ENCODE data around the gene TFF3.

TFF3 gene

DNA sequence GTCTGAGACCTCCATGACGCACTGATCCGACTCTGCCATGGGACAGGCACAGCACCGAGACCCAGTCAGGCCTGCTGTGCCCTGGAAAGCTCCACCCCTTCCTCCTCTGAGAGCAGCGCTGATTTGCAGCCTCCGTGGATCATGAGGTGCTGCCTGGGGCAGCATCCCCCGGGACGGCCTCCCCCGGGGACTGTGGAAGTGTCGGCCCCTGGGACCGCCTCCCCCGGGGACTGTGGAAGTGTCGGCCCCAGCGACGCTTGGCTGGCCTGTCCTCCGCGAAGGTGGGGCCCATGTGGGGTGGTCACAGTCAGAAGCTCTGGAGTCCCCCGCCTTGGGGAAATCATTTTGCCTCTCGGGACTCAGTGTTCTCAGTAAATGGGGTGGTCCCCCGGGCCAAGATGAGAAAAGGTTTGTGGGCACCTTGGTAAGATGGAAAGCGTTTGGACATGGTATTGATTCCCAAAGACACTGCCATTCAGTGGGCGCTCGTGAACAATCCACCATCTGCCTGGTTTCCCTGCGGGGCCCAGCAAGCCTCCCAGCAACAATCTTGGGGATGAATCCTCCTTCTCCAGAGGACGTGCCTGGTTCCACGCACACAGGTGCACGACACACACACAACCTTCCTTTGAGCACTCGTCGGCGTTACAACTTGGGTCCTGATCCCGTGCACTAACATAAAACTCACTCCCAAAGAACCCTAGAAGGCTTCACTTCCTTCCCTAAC, 32.6 kb upstream of the TFF3 start:
- FAIRE-seq (no peak), DNase-seq (ENCODE audit: insufficient read length, low spot score) (no peak)

GRCh38 chr21:42346866-42347600, 31.8 kb upstream of the TFF3 start:
- DNase-seq (ENCODE audit: insufficient read length, low spot score) (no peak), FAIRE-seq (no peak)

GRCh38 chr21:42346441-42346840, 31.2 kb upstream of the TFF3 start:
- DNase-seq (ENCODE audit: insufficient read length, low spot score): no peak

DNA sequence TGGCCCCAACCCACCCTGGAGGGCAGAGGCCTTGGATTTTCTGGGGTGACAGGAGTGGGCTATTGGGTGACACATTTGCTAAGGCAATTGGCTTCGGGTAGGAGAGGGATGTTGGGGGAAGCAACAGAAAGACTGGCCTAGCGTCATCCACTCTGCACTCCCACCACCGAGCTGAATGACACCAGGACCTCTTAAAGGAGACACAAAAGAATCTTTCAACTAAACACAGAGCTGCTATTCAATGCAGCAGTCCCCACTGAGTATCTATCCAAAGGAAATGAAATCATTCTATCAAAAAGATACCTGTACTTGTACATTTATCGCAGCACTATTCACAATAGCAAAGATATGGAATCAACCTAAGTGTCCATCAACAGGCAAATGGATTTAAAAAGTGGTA, 29.4 kb upstream of the TFF3 start:
- DNase-seq (ENCODE audit: insufficient read length, low spot score) (no peak), FAIRE-seq (no peak)

More at GRCh38 chr21:42346441-42346840, 31.2 kb upstream of the TFF3 start:
- no peak for FAIRE-seq

- no peak for FAIRE-seq
- DNase-seq (ENCODE audit: insufficient read length, low spot score): no peak
These were observed 28.8 kb upstream of the TFF3 start for GRCh38 chr21:42343963-42344510.

- FAIRE-seq: no peak
These were observed 28.3 kb upstream of the TFF3 start for GRCh38 chr21:42343556-42343955.

GRCh38 chr21:42343101-42343500, 27.9 kb upstream of the TFF3 start:
- DNase-seq (ENCODE audit: insufficient read length, low spot score): no peak
- FAIRE-seq: no peak

More at GRCh38 chr21:42343556-42343955, 28.3 kb upstream of the TFF3 start:
- no peak for DNase-seq (ENCODE audit: insufficient read length, low spot score)

DNA sequence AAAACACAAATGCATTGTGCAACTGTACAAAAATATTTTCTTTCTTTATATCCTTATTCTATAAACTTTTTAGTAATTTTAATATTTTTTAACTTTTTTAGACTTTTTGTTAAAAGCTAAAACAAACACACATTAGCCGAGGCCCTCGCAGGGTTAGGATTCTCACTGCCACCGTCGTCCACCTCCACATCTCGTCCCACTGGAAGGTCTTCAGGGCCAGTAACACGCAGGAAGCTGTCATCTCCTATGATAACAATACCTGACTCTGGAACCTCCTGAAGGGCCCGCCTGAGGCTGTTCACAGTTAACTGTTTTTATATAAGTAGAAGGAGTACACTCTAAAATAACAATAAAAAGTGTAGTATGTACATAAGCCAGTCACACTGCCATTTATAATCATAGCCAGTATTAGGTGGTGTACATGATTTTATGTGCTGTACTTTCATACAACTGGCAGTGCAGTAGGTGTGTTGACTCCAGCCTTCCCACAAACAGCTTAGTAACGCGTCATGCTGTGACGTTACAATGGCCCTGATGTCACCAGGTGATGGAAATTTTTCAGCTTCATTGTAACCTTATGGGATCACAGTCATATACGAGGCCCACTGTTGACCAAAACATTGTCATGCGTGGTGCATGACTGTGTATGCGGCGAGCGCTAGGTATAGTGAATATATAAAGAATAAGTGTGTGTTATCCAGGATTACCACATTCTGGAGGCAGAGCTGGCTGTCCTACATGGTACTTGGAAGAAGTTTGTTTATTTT, 26.8 kb upstream of the TFF3 start:
- DNase-seq (ENCODE audit: insufficient read length, low spot score): no peak
- FAIRE-seq: no peak

DNA sequence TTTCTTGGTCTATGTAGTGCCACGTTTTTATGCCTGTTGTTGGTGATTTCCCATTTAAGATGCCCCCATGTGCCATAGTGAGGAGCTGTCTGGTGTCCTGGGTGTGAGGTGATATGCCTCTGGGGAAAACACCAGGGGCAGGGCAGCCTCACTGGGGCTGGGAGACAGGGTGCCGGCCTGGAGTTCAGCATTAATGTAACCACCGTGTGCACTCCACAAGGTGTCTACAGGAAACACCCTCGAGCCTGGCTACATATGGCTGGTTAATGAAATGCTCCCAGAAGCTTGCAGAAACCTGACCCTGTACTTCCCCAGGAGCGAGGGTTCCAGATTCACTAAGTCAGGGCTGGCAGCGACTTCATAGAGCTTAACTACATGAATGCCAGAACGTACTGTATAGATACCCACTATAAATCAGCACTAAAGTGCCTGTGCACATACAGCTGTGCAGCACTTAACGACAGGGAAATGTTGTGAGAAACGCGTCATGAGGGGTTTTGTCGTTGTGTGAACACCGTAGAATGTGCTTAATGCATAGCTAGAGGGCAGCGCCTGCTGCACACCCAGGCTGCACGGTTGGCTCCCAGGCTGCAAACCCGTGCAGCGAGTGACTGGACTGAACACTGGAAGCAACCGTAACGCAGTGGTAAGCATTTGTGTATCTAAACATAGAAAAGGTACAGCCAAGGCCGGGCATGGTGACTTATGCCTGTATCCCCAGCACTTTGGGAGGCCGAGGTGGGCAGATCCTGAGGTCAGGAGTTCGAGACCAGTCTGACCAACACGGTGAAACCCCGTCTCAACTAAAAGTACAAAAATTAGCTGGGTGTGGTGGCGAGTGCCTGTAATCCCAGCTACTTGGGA, 25.2 kb upstream of the TFF3 start:
- no peak for DNase-seq (ENCODE audit: insufficient read length, low spot score)

GRCh38 chr21:42338729-42339715, 23.8 kb upstream of the TFF3 start:
- FAIRE-seq (no peak), DNase-seq (ENCODE audit: insufficient read length, low spot score) (no peak)

More for the DNA sequence above, 25.2 kb upstream of the TFF3 start:
- FAIRE-seq: no peak

DNA sequence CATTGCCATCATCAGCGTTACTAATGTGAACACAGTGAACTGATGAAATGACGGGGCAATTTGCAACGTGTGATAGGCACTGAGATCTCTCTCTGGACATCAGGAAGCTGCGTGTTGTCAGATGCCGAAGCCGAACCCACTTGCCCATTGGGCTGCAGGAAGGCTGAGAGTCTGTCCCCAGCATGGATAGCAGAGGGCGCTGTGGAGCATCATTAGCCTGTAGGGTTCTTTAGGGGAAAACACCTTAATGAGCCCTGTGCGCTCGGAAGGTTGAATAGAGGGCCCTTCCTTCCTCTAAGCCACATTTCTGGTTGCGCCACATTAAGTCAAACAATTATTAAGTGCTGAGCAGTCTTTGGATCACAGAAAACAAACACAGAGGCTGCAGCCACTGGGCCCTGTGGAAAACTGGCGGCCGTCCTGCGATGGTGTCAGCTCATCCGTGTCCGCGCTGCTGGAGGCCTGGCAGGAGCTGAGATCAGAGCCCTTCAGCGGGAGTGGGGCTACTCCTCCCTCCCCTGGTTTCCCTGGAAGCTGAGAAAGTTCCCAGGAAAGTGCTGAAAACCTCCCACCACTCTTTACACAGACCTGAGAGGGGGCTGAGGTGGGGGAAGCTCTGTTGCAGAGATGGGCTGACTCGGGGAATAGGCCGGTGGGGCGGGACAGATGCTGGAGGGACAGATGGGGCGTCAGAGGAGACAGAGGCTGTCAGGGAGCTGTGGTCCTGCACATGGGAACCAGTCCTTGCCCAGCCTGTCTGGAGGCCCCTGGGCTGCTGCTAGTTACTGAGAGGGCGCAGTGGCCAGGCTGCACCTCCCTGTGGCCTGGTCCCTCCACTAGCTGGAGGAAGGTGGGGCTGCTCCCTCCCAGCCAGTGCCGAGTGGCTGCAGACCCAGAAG, 22.9 kb upstream of the TFF3 start:
- DNase-seq (ENCODE audit: insufficient read length, low spot score): peak; percentile 46
- peak; percentile 11 for FAIRE-seq

DNA sequence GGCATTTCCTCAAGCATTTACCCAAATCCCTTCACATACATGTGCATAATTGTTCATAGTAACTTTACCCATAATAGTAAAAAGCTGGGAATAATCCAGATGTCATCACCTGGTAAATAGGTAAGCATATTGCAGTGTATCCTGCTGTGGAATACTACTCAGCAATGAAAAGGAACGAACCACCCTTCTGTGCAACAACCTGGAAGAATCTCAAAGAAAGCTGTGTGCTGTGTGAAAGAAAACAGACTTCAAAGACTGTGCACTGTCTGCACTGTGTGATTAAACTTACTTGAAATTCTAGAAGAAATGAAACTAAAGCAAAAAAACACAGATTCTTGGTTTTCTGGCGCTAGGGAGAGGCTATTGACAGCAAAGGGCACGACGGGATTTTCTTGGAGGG, 22.1 kb upstream of the TFF3 start:
- DNase-seq (ENCODE audit: insufficient read length, low spot score): no peak
- no peak for FAIRE-seq

GRCh38 chr21:42336054-42336453, 20.8 kb upstream of the TFF3 start:
- DNase-seq (ENCODE audit: insufficient read length, low spot score) (no peak), FAIRE-seq (no peak)

DNA sequence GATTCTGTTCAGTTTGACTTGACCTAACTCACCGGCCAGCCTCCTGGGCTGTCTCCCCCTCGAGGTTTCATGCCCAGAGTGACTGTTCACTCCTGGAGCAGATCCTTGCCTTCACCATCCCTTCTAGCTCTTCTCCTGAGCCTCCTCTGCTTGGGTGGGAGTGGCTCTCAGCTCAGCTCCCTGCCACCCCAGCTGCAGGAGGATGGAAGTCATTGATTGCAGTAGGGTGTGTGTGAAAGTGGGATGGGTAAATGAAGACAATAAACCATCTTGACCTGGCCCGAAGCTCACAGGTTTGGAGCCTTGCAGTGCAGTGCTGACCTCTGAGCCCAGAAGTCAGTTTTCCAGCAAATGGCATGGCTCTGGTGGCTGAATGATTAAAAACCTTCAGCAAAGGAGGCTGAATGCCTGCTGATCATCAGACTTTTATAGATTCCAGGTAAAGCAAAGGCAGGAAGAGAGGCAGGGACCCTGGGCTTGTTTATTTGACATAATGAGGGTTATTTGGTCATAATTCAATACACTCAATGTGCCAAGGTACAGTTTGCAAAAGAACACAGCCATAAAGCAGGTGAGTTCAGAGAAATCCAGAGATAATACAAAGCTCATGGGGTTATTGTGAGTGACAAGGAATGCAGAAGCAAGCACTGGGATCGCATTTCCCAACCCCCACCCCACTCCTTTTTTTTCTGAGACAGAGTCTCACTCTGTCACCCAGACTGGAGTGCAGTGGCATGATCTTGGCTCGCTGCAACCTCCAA, 17.5 kb upstream of the TFF3 start:
- FAIRE-seq (no peak), DNase-seq (ENCODE audit: insufficient read length, low spot score) (no peak)

DNA sequence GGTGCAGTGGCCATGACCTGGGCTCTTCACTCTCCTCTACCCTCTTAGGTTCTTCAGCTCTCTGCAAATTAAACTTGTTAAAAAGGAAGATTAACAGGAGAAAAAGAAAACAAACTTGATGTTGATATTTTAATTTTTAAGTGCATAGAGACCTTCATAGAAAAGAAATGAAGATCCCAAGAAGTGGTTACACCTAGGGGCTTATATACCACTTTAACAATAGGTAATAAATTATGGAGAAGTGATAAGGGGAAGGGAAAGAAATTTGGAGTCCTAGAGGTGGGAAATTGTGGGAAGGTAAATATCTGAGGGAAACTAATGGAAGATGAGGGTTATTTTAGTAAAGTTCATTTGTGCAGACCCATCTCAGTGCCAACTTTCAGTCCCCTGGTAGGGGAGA, 16.5 kb upstream of the TFF3 start:
- FAIRE-seq: no peak
- no peak for DNase-seq (ENCODE audit: insufficient read length, low spot score)

- peak; percentile 4 for FAIRE-seq
- no peak for DNase-seq (ENCODE audit: insufficient read length, low spot score)
These were observed 15.5 kb upstream of the TFF3 start for GRCh38 chr21:42330380-42331371.

Measured in GM19239 (cell line).